Common myeloid progenitor, CD34-positive (primary cell): Measurements from ENCODE around the gene PPP2R5E.
A peak's percentile ranks its signal among the peaks of the same experiment; 100 is the strongest.

Experiments used
- CTCF ChIA-PET: fragments of 350-600 bp; sonication (Branson Sonifier 250); formaldehyde crosslinking; loops from one replicate; lab custom pipeline; 2021; ENCODE audit warnings: antibody characterized with exemption; lab: Charles Lee
- POLR2A ChIA-PET: fragments of 350-600 bp; sonication (Branson Sonifier 250); formaldehyde crosslinking; loops from one replicate; lab custom pipeline; 2021; ENCODE audit warnings: antibody characterized with exemption; lab: Charles Lee
- DNase-seq, 3 donors: peaks; one replicate each; pipeline versions ENCODE4 v3.0.0 to v3.0.0-alpha.2; 2013
- H3K27ac ChIP-seq, 2 experiments: 1 replicate in 1 of 2; 2 replicates in 1 of 2; pipeline ENCODE4 v1.7.0; 2013; ENCODE audit warnings: inconsistent platforms in 2 of 2, low read length in 2 of 2, mild to moderate bottlenecking in 2 of 2, low read depth in 1 of 2, moderate library complexity in 1 of 2; ENCODE audit not compliant: severe bottlenecking in 2 of 2, insufficient read depth in 1 of 2, poor library complexity in 1 of 2
- H3K27me3 ChIP-seq, 5 experiments: replicated peaks in 2 of 5; 1 replicate in 3 of 5; 2 replicates in 2 of 5; pipeline versions ENCODE4 v1.6.1 to v1.7.0; 2013; ENCODE audit warnings: low read length in 4 of 5, mild to moderate bottlenecking in 2 of 5, moderate library complexity in 2 of 5, inconsistent platforms in 1 of 5; ENCODE audit not compliant: insufficient read depth in 5 of 5, control insufficient read depth in 4 of 5
- H3K36me3 ChIP-seq, 4 experiments: 1 replicate in 2 of 4; 2 replicates in 2 of 4; pipeline versions ENCODE4 v1.6.1 to v1.7.0; 2013; ENCODE audit warnings: low read length in 3 of 4, control low read depth in 1 of 4, mild to moderate bottlenecking in 1 of 4; ENCODE audit not compliant: control insufficient read depth in 4 of 4, insufficient read depth in 4 of 4
- H3K4me1 ChIP-seq, 4 experiments: 1 replicate in 3 of 4; 2 replicates in 1 of 4; pipeline versions ENCODE4 v1.6.1 to v1.7.1; 2013; ENCODE audit warnings: low read length in 3 of 4, mild to moderate bottlenecking in 3 of 4, control low read depth in 1 of 4, inconsistent platforms in 1 of 4, moderate library complexity in 1 of 4; ENCODE audit not compliant: control insufficient read depth in 4 of 4, insufficient read depth in 4 of 4; ENCODE audit errors: control extremely low read depth in 1 of 4
- H3K4me3 ChIP-seq, 7 experiments: 1 replicate in 4 of 7; 2 replicates in 3 of 7; pipeline versions ENCODE4 v1.5.1 to v1.7.0; 2013; ENCODE audit warnings: mild to moderate bottlenecking in 7 of 7, low read length in 6 of 7, moderate library complexity in 6 of 7, inconsistent platforms in 2 of 7, low read depth in 2 of 7, control low read depth in 1 of 7; ENCODE audit not compliant: insufficient read depth in 4 of 7, control insufficient read depth in 1 of 7; ENCODE audit errors: extremely low read depth in 1 of 7
- H3K9me3 ChIP-seq, 5 experiments: 1 replicate in 4 of 5; 2 replicates in 1 of 5; pipeline versions ENCODE4 v1.6.1 to v1.7.1; 2013; ENCODE audit warnings: low read length in 4 of 5, mild to moderate bottlenecking in 2 of 5, inconsistent platforms in 1 of 5, low read depth in 1 of 5, moderate library complexity in 1 of 5; ENCODE audit not compliant: control insufficient read depth in 4 of 5, insufficient read depth in 2 of 5; ENCODE audit errors: control extremely low read depth in 1 of 5
- WGBS: methylation state at CpG from one replicate; pipeline ENCODE4 v1.1.5; 2013; ENCODE audit not compliant: insufficient coverage; 5-methylcytosine and 5-hydroxymethylcytosine counted together

PPP2R5E gene

GRCh38 chr14:63486738-63487137, 56.4 kb downstream of the PPP2R5E start:
- H3K9me3 ChIP-seq = no peaks in the 10 kb centered on the region
- no peak overlapping the region for H3K27ac ChIP-seq
- ChIA-PET CTCF (interaction anchor here (0.8 to 1.2 kb wide), 2 partner anchors 9 to 98 kb away, joined by 4 to 5 read pairs; no protein-coding TSS in a partner anchor), POLR2A (interaction anchor here (0.6 kb wide), 1 partner anchor 53 kb away, joined by 3 read pairs; no protein-coding TSS in a partner anchor)
- peaks cover 0 to 6% (median 3%) of the 10 kb centered on the region in 4 experiments for H3K4me1 ChIP-seq
- DNase-seq = no peak
- H3K36me3 ChIP-seq = no peaks in the 10 kb centered on the region
- no peaks in the 10 kb centered on the region for H3K27me3 ChIP-seq
- H3K4me3 ChIP-seq = no peak overlapping the region

GRCh38 chr14:63483315-63483714, 59.9 kb downstream of the PPP2R5E start:
- WGBS = 98% methylated on average over 7 of the region's 7 CpGs
- H3K36me3 ChIP-seq = no peaks in the 10 kb centered on the region
- ChIA-PET CTCF (interaction anchor here (0.8 to 1.0 kb wide), 2 partner anchors 22 to 852 kb away, joined by 3 read pairs; no protein-coding TSS in a partner anchor), POLR2A (no interaction called here)
- H3K9me3 ChIP-seq = no peaks in the 10 kb centered on the region
- no peaks in the 10 kb centered on the region for H3K27me3 ChIP-seq
- no peak overlapping the region for H3K4me3 ChIP-seq
- H3K27ac ChIP-seq = no peak overlapping the region
- no peak for DNase-seq
- peaks cover 0 to 19% (median 10%) of the 10 kb centered on the region in 4 experiments for H3K4me1 ChIP-seq

- Histone ChIP-seq H3K9me3 (no peaks in the 10 kb centered on the region), H3K36me3 (no peaks in the 10 kb centered on the region), H3K4me1 (peaks cover 6 to 28% (median 17%) of the 10 kb centered on the region in 4 experiments), H3K27ac (no peak overlapping the region), H3K27me3 (no peaks in the 10 kb centered on the region), H3K4me3 (no peak overlapping the region)
- 94% methylated on average over 3 of the region's 4 CpGs for WGBS
- ChIA-PET POLR2A (no interaction called here), CTCF (interaction anchor here (1.6 kb wide), 1 partner anchor 21 kb away, joined by 3 read pairs; no protein-coding TSS in a partner anchor)
- DNase-seq = peak in 1 of 3 donors; percentile 19
Observed at GRCh38 chr14:63480599-63480998, 62.6 kb downstream of the PPP2R5E start.

- ChIA-PET CTCF (interaction anchor here (1.6 kb wide), 1 partner anchor 9 kb away, joined by 4 read pairs; no protein-coding TSS in a partner anchor), POLR2A (no interaction called here)
- no peak for DNase-seq
- no peaks in the 10 kb centered on the region for H3K27me3 ChIP-seq
- H3K4me3 ChIP-seq = peak overlapping the region in 4 of 7 experiments; percentile 13 to 77 (median 38)
- no peaks in the 10 kb centered on the region for H3K9me3 ChIP-seq
- no peaks in the 10 kb centered on the region for H3K36me3 ChIP-seq
- no CpG with 5 or more reads among the region's 3 CpGs for WGBS
- H3K4me1 ChIP-seq = peaks cover 10 to 35% (median 28%) of the 10 kb centered on the region in 4 experiments
- peak overlapping the region; percentile 40 to 52 for H3K27ac ChIP-seq
Observed at GRCh38 chr14:63478437-63478852, 64.7 kb downstream of the PPP2R5E start.

- 0% methylated on average over 1 of the region's 2 CpGs for WGBS
Observed at GRCh38 chr14:63478010-63478409, 65.2 kb downstream of the PPP2R5E start.

GRCh38 chr14:63477556-63477955, 65.6 kb downstream of the PPP2R5E start:
- Histone ChIP-seq H3K9me3 (no peaks in the 10 kb centered on the region), H3K36me3 (no peaks in the 10 kb centered on the region), H3K27me3 (no peaks in the 10 kb centered on the region), H3K4me1 (peaks cover 17 to 44% (median 34%) of the 10 kb centered on the region in 4 experiments), H3K27ac (peak overlapping the region in 1 of 2 experiments; percentile 52), H3K4me3 (peak overlapping the region in 4 of 7 experiments; percentile 13 to 77 (median 28))
- ChIA-PET POLR2A (no interaction called here), CTCF (interaction anchor here (1.6 kb wide), 1 partner anchor 9 kb away, joined by 4 read pairs; no protein-coding TSS in a partner anchor)
- no peak for DNase-seq
- WGBS = no CpG with 5 or more reads among the region's 1 CpG

More at GRCh38 chr14:63478010-63478409, 65.2 kb downstream of the PPP2R5E start:
- ChIA-PET CTCF (interaction anchor here (1.6 kb wide), 1 partner anchor 9 kb away, joined by 4 read pairs; no protein-coding TSS in a partner anchor), POLR2A (no interaction called here)
- peak; percentile 36 to 81 (median 73) for DNase-seq
- Histone ChIP-seq H3K27ac (peak overlapping the region in 1 of 2 experiments; percentile 52), H3K4me1 (peaks cover 12 to 39% (median 30%) of the 10 kb centered on the region in 4 experiments), H3K9me3 (no peaks in the 10 kb centered on the region), H3K4me3 (peak overlapping the region in 6 of 7 experiments; percentile 13 to 77 (median 38)), H3K36me3 (no peaks in the 10 kb centered on the region), H3K27me3 (no peaks in the 10 kb centered on the region)

GRCh38 chr14:63475761-63476160, 67.4 kb downstream of the PPP2R5E start:
- Histone ChIP-seq H3K27me3 (no peaks in the 10 kb centered on the region), H3K36me3 (no peaks in the 10 kb centered on the region), H3K4me1 (peaks cover 20 to 56% (median 39%) of the 10 kb centered on the region in 4 experiments), H3K9me3 (no peaks in the 10 kb centered on the region), H3K27ac (no peak overlapping the region), H3K4me3 (no peak overlapping the region)
- ChIA-PET POLR2A (no interaction called here), CTCF (interaction anchor here (1.0 kb wide), 1 partner anchor 37 kb away, joined by 3 read pairs; no protein-coding TSS in a partner anchor)
- peak in 1 of 3 donors; percentile 21 for DNase-seq
